ENCODE results near the gene CWF19L2. TPM values are rescaled to one million over a fixed set of nuclear protein-coding genes. Genes with fewer than 3 reads are reported as not detected.

Gene CWF19L2
- total RNA-seq, 5 donors from 2014 or later (not counting 1 experiment from before 2014, with no cell fraction given) = 24.9 to 34.3 (median 26.1) TPM

DNA sequence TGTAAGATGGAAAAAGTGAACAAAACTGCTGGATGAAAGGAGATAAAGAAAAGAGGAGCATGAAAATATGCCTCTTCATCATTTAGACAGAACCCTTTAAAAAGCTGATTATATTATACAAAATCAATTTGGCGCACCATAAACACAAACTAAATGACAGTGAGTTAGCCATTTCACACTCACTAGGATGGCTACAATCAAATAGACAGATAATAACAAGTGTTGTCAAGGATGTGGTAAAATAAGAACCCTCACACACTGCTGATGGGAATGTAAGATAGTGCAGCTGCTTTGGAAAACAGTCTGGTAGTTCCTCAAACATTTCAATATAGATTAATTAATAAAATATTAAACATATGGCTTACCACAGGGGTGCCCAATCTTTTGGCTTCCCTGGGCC lies 99.7 kb downstream of the CWF19L2 start:
- ChIA-PET CTCF (no interaction called here), POLR2A (no interaction called here)
- no peaks in the 10 kb centered on the region for H3K27me3 ChIP-seq (replicated peaks in 1 of 2; ENCODE audit: control insufficient read depth in 2 of 2, extremely low read depth in 1 of 2, insufficient read depth in 2 of 2, low read length in 1 of 2)
- H3K36me3 Mint-ChIP-seq = peaks cover 76% of the 10 kb centered on the region
- peaks cover 2% of the 10 kb centered on the region for H3K9me3 ChIP-seq
- H3K27ac ChIP-seq (ENCODE audit: low read length) = no peak overlapping the region
- no peaks in the 10 kb centered on the region for H3K27me3 Mint-ChIP-seq
- H3K27ac Mint-ChIP-seq = no peak overlapping the region
- peaks cover 0 to 14% (median 3%) of the 10 kb centered on the region in 3 donors for H3K9me3 Mint-ChIP-seq
- DNase-seq (no peak), ATAC-seq (replicated peaks in 1 of 4) (no peak)
- no peak overlapping the region for H3K4me3 ChIP-seq (ENCODE audit: control insufficient read depth in 1 of 2, extremely low read depth in 1 of 2, low read length in 1 of 2)
- WGBS (ENCODE audit: insufficient coverage) = no CpG with 5 or more reads among the region's 1 CpG
- no peak overlapping the region for H3K4me3 Mint-ChIP-seq
- H3K4me1 Mint-ChIP-seq = peaks cover 0 to 10% (median 6%) of the 10 kb centered on the region in 3 donors
- peaks cover 0 to 5% of the 10 kb centered on the region in 2 donors for H3K36me3 ChIP-seq (ENCODE audit: control insufficient read depth in 2 of 2, extremely low read depth in 1 of 2, insufficient read depth in 1 of 2, low read length in 1 of 2)
- H3K4me1 ChIP-seq (ENCODE audit: control insufficient read depth in 1 of 2, extremely low read depth in 1 of 2, insufficient read depth in 2 of 2, low read length in 2 of 2) = no peaks in the 10 kb centered on the region

DNA sequence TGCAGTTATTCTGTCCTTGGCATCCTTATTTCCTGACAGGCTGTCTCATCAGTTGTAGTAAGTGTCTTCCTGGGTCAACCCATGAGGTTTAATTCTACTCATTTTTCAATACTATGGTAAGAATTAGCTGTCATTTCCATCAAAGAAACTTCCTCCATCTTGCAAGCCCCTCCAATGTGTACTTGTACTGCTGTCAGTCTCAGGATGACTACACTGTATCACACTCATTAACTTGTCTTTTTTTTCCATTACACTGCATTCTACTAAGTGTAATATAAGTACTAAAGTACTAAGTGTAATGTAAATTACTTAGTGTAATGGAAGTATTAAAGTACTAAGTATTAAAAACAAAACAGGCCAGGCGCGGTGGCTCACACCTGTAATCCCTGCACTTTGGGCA lies 102.8 kb downstream of the CWF19L2 start:
- Histone ChIP-seq H3K9me3 (no peaks in the 10 kb centered on the region), H3K36me3 (ENCODE audit: control insufficient read depth in 2 of 2, extremely low read depth in 1 of 2, insufficient read depth in 1 of 2, low read length in 1 of 2) (peaks cover 0 to 17% of the 10 kb centered on the region in 2 donors), H3K4me1 (ENCODE audit: control insufficient read depth in 1 of 2, extremely low read depth in 1 of 2, insufficient read depth in 2 of 2, low read length in 2 of 2) (no peaks in the 10 kb centered on the region), H3K27me3 (replicated peaks in 1 of 2; ENCODE audit: control insufficient read depth in 2 of 2, extremely low read depth in 1 of 2, insufficient read depth in 2 of 2, low read length in 1 of 2) (no peaks in the 10 kb centered on the region), H3K27ac (ENCODE audit: low read length) (no peak overlapping the region), H3K4me3 (ENCODE audit: control insufficient read depth in 1 of 2, extremely low read depth in 1 of 2, low read length in 1 of 2) (no peak overlapping the region)
- no peaks in the 10 kb centered on the region for H3K27me3 Mint-ChIP-seq
- peaks cover 73% of the 10 kb centered on the region for H3K36me3 Mint-ChIP-seq
- ATAC-seq (replicated peaks in 1 of 4) (no peak), DNase-seq (no peak)
- H3K4me1 Mint-ChIP-seq = peaks cover 0 to 10% (median 5%) of the 10 kb centered on the region in 3 donors
- peaks cover 0 to 5% (median 0%) of the 10 kb centered on the region in 3 donors for H3K9me3 Mint-ChIP-seq
- H3K4me3 Mint-ChIP-seq = no peak overlapping the region
- 73% methylated on average over 2 of the region's 2 CpGs for WGBS (ENCODE audit: insufficient coverage)
- ChIA-PET CTCF (no interaction called here), POLR2A (no interaction called here)
- no peak overlapping the region for H3K27ac Mint-ChIP-seq

DNA sequence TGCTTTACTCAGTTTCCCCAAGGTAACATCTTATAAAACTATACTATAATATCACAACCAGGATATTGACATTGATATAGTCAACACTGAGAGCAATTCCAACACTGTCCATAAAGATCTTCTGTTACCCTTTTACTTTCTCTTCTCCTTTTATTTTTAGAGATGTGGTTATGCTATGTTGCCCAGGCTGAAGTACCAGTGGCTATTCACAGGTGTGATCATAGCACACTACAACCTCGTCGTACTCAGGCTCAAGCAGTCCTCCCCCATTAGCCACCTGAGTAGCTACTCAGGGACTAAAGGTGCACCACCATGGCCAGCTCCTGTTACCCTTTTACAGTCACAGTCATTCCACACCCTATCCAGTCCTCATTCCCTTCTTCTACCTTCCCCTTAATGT lies 119.7 kb downstream of the CWF19L2 start:
- Mint-ChIP-seq H3K36me3 (peaks cover 61% of the 10 kb centered on the region), H3K9me3 (peaks cover 0 to 5% (median 0%) of the 10 kb centered on the region in 3 donors), H3K27me3 (no peaks in the 10 kb centered on the region), H3K4me1 (peaks cover 0 to 2% (median 0%) of the 10 kb centered on the region in 3 donors), H3K4me3 (no peak overlapping the region), H3K27ac (no peak overlapping the region)
- no peak overlapping the region for H3K4me3 ChIP-seq (ENCODE audit: control insufficient read depth in 1 of 2, extremely low read depth in 1 of 2, low read length in 1 of 2)
- DNase-seq = no peak
- no peaks in the 10 kb centered on the region for H3K9me3 ChIP-seq
- peaks cover 0 to 7% of the 10 kb centered on the region in 2 donors for H3K36me3 ChIP-seq (ENCODE audit: control insufficient read depth in 2 of 2, extremely low read depth in 1 of 2, insufficient read depth in 1 of 2, low read length in 1 of 2)
- ChIA-PET POLR2A (interaction anchor here in 1 of 2 donors (0.7 kb wide), 1 partner anchor 32 kb away, joined by 4 read pairs; no protein-coding TSS in a partner anchor), CTCF (interaction anchor here in 1 of 2 donors (0.6 kb wide), 1 partner anchor 1811 kb away, joined by 3 read pairs; no protein-coding TSS in a partner anchor)
- WGBS (ENCODE audit: insufficient coverage) = 100% methylated on average over 2 of the region's 2 CpGs
- no peaks in the 10 kb centered on the region for H3K4me1 ChIP-seq (ENCODE audit: control insufficient read depth in 1 of 2, extremely low read depth in 1 of 2, insufficient read depth in 2 of 2, low read length in 2 of 2)
- no peaks in the 10 kb centered on the region for H3K27me3 ChIP-seq (replicated peaks in 1 of 2; ENCODE audit: control insufficient read depth in 2 of 2, extremely low read depth in 1 of 2, insufficient read depth in 2 of 2, low read length in 1 of 2)
- ATAC-seq (replicated peaks in 1 of 4) = no peak
- H3K27ac ChIP-seq (ENCODE audit: low read length) = no peak overlapping the region

DNA sequence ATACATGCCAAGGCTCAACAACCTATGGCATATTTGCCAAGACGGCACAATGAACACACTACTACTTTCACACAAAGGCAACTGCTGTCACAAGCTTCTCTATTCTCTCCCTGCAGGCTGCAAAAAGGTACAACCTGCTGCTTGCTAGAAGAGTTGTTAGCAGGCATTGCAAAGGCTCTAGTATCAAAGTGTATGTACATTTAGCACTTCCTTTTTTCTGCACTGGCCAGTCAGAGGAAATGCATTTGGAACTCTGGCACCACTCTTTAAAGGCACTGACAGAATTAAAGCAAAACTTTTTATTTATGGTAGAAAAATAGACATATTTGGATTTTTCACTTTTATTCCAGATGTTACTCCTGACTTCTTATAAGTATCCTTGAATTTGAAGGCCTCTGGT lies 125.9 kb downstream of the CWF19L2 start:
- no peaks in the 10 kb centered on the region for H3K27me3 ChIP-seq (replicated peaks in 1 of 2; ENCODE audit: control insufficient read depth in 2 of 2, extremely low read depth in 1 of 2, insufficient read depth in 2 of 2, low read length in 1 of 2)
- POLR2A ChIA-PET = no interaction called here

DNA sequence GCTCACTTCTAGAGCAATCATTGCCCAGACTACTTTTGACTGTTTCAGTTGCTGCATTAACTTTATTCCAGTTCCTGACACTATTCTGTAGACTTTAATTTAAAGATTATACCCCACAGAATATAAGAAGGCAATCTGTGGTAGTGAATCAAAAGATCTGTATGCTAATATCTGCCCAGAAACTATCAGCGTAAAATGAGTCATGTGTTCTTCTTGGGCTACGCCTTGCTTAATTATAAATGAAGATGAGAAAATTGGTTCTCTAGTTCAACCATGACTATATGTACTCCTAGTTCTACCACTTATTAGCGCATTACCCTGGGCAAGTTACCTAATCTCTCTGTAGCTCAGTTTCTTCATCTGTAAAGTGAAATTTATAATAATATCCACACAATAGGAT lies 128.5 kb downstream of the CWF19L2 start:
- H3K4me3 Mint-ChIP-seq = no peak overlapping the region
- ChIA-PET POLR2A (no interaction called here), CTCF (no interaction called here)
- H3K27ac Mint-ChIP-seq = no peak overlapping the region
- no peaks in the 10 kb centered on the region for H3K9me3 Mint-ChIP-seq
- H3K36me3 Mint-ChIP-seq = peaks cover 77% of the 10 kb centered on the region
- no peak overlapping the region for H3K27ac ChIP-seq (ENCODE audit: low read length)
- H3K4me1 ChIP-seq (ENCODE audit: control insufficient read depth in 1 of 2, extremely low read depth in 1 of 2, insufficient read depth in 2 of 2, low read length in 2 of 2) = no peaks in the 10 kb centered on the region
- no peak for DNase-seq
- H3K27me3 Mint-ChIP-seq = no peaks in the 10 kb centered on the region
- no CpG with 5 or more reads among the region's 3 CpGs for WGBS (ENCODE audit: insufficient coverage)
- H3K27me3 ChIP-seq (replicated peaks in 1 of 2; ENCODE audit: control insufficient read depth in 2 of 2, extremely low read depth in 1 of 2, insufficient read depth in 2 of 2, low read length in 1 of 2) = no peaks in the 10 kb centered on the region
- H3K36me3 ChIP-seq (ENCODE audit: control insufficient read depth in 2 of 2, extremely low read depth in 1 of 2, insufficient read depth in 1 of 2, low read length in 1 of 2) = peaks cover 16 to 45% of the 10 kb centered on the region in 2 donors
- H3K4me3 ChIP-seq (ENCODE audit: control insufficient read depth in 1 of 2, extremely low read depth in 1 of 2, low read length in 1 of 2) = no peak overlapping the region
- no peaks in the 10 kb centered on the region for H3K4me1 Mint-ChIP-seq
- no peak for ATAC-seq (replicated peaks in 1 of 4)
- no peaks in the 10 kb centered on the region for H3K9me3 ChIP-seq

More for the DNA sequence above, 125.9 kb downstream of the CWF19L2 start:
- CTCF ChIA-PET = no interaction called here
- DNase-seq (no peak), ATAC-seq (replicated peaks in 1 of 4) (no peak)
- H3K9me3 Mint-ChIP-seq = no peaks in the 10 kb centered on the region
- H3K4me1 Mint-ChIP-seq = no peaks in the 10 kb centered on the region
- WGBS (ENCODE audit: insufficient coverage) = 80% methylated on average over 1 of the region's 1 CpG
- H3K4me3 Mint-ChIP-seq = no peak overlapping the region
- no peaks in the 10 kb centered on the region for H3K4me1 ChIP-seq (ENCODE audit: control insufficient read depth in 1 of 2, extremely low read depth in 1 of 2, insufficient read depth in 2 of 2, low read length in 2 of 2)
- no peak overlapping the region for H3K4me3 ChIP-seq (ENCODE audit: control insufficient read depth in 1 of 2, extremely low read depth in 1 of 2, low read length in 1 of 2)
- H3K27ac ChIP-seq (ENCODE audit: low read length) = no peak overlapping the region
- H3K27me3 Mint-ChIP-seq = no peaks in the 10 kb centered on the region
- peaks cover 5 to 38% of the 10 kb centered on the region in 2 donors for H3K36me3 ChIP-seq (ENCODE audit: control insufficient read depth in 2 of 2, extremely low read depth in 1 of 2, insufficient read depth in 1 of 2, low read length in 1 of 2)
- H3K9me3 ChIP-seq = no peaks in the 10 kb centered on the region
- no peak overlapping the region for H3K27ac Mint-ChIP-seq
- peaks cover 69% of the 10 kb centered on the region for H3K36me3 Mint-ChIP-seq

GRCh38 chr11:107316426-107316825 lies 141.2 kb downstream of the CWF19L2 start:
- no peak overlapping the region for H3K27ac ChIP-seq (ENCODE audit: low read length)
- Mint-ChIP-seq H3K4me3 (no peak overlapping the region), H3K9me3 (peaks cover 20 to 27% (median 20%) of the 10 kb centered on the region in 3 donors), H3K27me3 (no peaks in the 10 kb centered on the region), H3K4me1 (no peaks in the 10 kb centered on the region), H3K27ac (no peak overlapping the region), H3K36me3 (peaks cover 65% of the 10 kb centered on the region)
- H3K4me3 ChIP-seq (ENCODE audit: control insufficient read depth in 1 of 2, extremely low read depth in 1 of 2, low read length in 1 of 2) = no peak overlapping the region
- ATAC-seq (replicated peaks in 1 of 4) = no peak
- ChIA-PET POLR2A (no interaction called here), CTCF (no interaction called here)
- DNase-seq = no peak
- WGBS (ENCODE audit: insufficient coverage) = no CpG with 5 or more reads among the region's 1 CpG
- peaks cover 2% of the 10 kb centered on the region for H3K9me3 ChIP-seq
- H3K27me3 ChIP-seq (replicated peaks in 1 of 2; ENCODE audit: control insufficient read depth in 2 of 2, extremely low read depth in 1 of 2, insufficient read depth in 2 of 2, low read length in 1 of 2) = no peaks in the 10 kb centered on the region
- no peaks in the 10 kb centered on the region for H3K4me1 ChIP-seq (ENCODE audit: control insufficient read depth in 1 of 2, extremely low read depth in 1 of 2, insufficient read depth in 2 of 2, low read length in 2 of 2)
- peaks cover 0 to 4% of the 10 kb centered on the region in 2 donors for H3K36me3 ChIP-seq (ENCODE audit: control insufficient read depth in 2 of 2, extremely low read depth in 1 of 2, insufficient read depth in 1 of 2, low read length in 1 of 2)

- ATAC-seq (replicated peaks in 1 of 4) (no peak), DNase-seq (no peak)
- Mint-ChIP-seq H3K27ac (no peak overlapping the region), H3K4me3 (no peak overlapping the region), H3K27me3 (no peaks in the 10 kb centered on the region), H3K36me3 (peaks cover 71% of the 10 kb centered on the region), H3K9me3 (no peaks in the 10 kb centered on the region), H3K4me1 (no peaks in the 10 kb centered on the region)
- ChIA-PET CTCF (no interaction called here), POLR2A (no interaction called here)
- no peaks in the 10 kb centered on the region for H3K27me3 ChIP-seq (replicated peaks in 1 of 2; ENCODE audit: control insufficient read depth in 2 of 2, extremely low read depth in 1 of 2, insufficient read depth in 2 of 2, low read length in 1 of 2)
- peaks cover 4 to 8% of the 10 kb centered on the region in 2 donors for H3K36me3 ChIP-seq (ENCODE audit: control insufficient read depth in 2 of 2, extremely low read depth in 1 of 2, insufficient read depth in 1 of 2, low read length in 1 of 2)
- no CpG with 5 or more reads among the region's 2 CpGs for WGBS (ENCODE audit: insufficient coverage)
- no peak overlapping the region for H3K27ac ChIP-seq (ENCODE audit: low read length)
- H3K9me3 ChIP-seq = no peaks in the 10 kb centered on the region
- no peak overlapping the region for H3K4me3 ChIP-seq (ENCODE audit: control insufficient read depth in 1 of 2, extremely low read depth in 1 of 2, low read length in 1 of 2)
- H3K4me1 ChIP-seq (ENCODE audit: control insufficient read depth in 1 of 2, extremely low read depth in 1 of 2, insufficient read depth in 2 of 2, low read length in 2 of 2) = no peaks in the 10 kb centered on the region
These were observed 149.6 kb downstream of the CWF19L2 start for GRCh38 chr11:107307991-107308390.
